GM19372 (cell line): Measurements from ENCODE around the gene VWF.
"Not testable (repeated sequence)": the region's sequence is repeated elsewhere in the genome, so short reads cannot be mapped to it uniquely, and the experiment has no call there.

Experiments
- ATAC-seq: cut with Tn5 transposase; IDR thresholded peaks from one replicate; pipeline ENCODE4 v1.9.1; 2021; ENCODE audit warnings: mild to moderate bottlenecking, low read depth, moderate library complexity; ENCODE audit not compliant: unreplicated experiment

VWF gene

DNA sequence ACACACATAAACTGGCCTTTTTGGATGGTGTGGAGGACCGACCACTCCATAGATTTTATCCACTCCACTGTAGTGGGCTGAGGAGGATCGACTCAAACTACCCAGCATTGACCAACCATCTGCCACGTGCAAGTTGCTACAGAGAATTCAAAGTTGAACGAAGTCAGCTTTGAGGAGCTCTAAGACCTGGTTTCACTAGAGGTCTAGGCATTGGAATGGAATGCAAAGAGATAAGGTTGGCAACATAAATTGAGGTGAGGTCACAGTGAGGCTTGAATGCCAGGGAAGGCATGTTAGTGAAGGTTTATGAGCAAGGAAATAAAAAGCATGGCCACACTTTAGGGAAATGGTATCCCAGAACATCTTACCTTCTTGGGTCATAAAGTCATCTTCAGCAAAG lies 14.5 kb downstream of the VWF start:
- ATAC-seq, result no peak

DNA sequence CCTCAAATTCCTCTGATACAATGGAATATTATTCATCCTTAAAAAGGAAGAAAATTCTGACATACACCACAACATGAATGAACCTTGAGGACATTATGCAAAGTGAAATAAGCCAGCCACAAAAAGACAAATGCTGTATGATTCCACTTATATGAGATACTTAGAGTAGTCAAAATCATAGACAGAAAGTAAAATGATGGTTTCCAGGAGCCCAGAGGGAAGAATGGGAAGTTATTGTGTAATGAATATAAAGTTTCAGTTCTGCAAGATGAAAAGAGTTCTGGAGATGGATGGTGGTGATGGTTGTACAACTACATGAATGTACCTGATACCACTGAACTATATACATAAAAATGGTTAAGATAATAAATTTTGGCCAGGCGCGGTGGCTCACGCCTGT lies 18.3 kb downstream of the VWF start:
- no peak for ATAC-seq

DNA sequence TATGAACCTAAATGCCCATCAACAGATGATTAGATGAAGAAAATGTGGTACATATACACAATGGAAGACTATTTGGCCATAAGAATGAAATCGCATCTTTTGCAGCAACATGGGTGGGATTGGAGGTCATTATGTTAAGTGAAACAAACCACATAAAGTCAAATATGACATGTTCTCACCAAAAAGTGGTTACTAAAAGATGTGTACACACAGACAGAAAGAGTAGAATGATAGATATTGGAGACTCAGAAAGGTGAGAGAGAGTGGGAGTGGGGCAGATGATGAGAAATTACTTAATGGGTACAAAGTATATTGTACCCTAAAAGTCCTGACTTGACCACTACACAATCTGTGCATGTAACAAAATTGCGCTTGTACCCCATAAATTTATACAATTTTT lies 19.6 kb downstream of the VWF start:
- ATAC-seq, result no peak

DNA sequence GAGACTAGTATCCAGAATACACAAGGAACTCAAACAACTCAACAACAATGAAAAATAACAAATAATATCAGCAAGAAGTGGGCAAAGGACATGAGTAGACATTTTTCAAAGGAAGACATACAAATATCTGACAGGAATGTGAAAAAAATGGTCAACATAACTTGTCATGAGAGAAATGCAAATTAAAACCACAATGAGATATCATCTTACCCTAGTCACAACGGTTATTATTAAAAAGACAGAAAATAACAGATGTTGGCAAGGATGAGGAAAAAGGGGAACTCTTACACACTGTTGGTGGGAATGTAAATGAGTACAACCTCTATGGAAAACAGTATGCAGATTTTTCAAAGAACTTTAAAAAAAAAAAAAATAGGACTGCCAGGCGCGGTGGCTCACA lies 20.4 kb downstream of the VWF start:
- ATAC-seq, result no peak

DNA sequence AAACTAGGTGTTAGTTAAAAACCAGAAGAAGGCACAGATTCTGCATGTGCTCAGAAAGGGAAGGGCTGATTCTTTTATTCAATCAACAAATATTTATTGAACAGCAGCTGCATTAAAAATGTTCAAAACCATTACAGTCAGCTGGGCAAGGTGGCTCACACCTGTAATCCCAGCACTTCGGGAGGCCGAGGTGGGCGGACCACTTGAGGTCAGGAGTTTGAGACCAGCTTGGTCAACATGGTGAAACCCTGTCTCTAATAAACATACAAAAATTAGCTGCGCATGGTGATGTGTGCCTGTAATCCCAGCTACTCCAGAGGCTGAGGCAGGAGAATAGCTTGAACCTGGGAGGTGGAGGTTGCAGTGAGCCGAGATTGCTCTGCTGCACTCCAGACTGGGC lies 22.4 kb downstream of the VWF start:
- not testable (repeated sequence) for ATAC-seq

DNA sequence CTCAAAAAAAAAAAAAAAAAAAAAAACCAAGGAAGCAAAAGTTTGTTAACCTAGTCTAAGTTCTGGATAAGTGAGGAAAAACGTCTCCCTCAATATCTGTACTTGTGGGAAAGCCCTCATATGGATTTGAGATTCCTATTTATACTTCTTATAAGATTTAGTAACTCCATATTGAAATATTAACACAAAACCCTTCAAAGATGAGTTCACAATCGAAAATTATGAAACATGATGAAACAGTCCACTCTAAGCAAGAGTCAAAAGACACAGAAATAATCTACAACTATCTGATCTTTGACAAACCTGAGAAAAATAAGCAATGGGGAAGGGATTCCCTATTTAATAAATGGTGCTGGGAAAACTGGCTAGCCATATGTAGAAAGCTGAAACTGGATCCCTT lies 25.2 kb downstream of the VWF start:
- ATAC-seq, result no peak

DNA sequence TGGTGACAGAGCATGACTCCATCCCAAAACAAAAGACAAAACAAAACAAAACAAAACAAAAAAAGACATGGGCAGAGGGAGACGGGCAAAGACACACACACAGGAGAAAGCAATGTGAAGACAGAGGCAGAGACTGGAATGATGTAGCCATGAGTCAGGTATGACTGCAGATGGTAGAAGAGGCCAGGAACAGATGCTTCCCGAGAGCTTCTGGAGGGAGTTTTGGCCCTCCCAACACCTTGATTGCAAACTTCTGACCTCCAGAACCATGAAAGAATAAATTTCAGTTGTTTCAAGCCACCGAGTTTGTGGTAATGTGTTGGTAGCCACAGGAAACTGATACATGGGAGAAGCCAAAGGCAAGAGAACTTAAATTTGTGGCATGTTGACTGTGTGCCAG lies 27.1 kb downstream of the VWF start:
- ATAC-seq, result no peak

DNA sequence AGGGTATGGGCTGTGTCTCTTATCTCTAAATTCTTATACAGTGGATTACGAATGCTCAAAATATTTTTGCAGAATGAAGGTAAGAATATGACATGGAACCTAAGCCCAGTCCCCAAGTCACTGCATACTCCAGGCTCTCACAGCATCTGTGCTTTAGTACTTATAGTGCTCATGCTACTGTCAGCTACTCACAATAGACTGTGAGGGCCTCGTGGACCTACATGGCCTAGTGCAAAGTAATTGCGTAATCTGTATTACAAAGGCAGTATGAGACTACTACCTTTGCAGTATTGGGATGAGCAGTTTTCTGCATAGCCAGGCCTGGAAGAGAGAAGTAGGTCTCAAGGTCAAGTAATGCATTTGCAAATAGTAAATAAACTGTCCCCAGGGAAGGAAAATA lies 27.9 kb downstream of the VWF start:
- no peak for ATAC-seq

DNA sequence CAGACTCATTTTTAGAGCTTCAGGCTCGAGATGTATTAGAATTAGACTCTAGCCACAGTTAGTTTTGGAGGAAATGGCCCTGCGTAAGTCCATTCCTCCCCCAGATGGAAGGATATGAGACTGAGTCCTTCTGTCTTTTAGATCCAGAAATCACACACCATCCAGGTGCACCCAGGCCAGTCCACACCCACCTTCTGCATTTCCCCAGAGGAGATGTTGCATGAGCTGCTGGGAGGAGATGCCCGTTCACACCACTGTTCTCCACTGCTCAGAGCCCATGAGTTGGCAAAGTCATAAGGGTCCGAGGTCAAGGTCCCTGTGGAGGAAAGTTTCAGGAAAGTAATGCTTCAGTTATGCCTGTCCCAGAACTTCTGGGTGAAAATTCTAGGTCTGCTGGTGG lies 29.2 kb downstream of the VWF start:
- no peak for ATAC-seq

DNA sequence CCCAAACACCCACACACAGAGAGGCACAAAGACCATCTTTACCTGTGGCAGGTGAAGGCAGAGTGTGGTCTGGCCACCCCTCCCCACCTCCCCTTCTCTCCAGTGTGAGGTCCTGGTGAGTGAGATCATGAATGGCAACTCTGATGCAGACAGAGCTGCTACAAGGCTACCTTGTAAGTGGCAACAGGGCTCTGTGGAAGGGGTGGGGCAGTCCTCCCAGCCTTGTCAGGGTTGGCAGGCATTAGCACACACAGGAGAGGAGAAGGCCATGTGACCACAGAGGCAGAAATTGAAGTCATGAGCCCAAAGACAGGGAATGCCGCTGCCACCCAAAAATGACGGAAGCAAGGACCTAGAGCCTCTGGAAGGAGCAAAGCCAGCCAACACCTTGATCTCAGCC lies 30.7 kb downstream of the VWF start:
- ATAC-seq, result no peak

DNA sequence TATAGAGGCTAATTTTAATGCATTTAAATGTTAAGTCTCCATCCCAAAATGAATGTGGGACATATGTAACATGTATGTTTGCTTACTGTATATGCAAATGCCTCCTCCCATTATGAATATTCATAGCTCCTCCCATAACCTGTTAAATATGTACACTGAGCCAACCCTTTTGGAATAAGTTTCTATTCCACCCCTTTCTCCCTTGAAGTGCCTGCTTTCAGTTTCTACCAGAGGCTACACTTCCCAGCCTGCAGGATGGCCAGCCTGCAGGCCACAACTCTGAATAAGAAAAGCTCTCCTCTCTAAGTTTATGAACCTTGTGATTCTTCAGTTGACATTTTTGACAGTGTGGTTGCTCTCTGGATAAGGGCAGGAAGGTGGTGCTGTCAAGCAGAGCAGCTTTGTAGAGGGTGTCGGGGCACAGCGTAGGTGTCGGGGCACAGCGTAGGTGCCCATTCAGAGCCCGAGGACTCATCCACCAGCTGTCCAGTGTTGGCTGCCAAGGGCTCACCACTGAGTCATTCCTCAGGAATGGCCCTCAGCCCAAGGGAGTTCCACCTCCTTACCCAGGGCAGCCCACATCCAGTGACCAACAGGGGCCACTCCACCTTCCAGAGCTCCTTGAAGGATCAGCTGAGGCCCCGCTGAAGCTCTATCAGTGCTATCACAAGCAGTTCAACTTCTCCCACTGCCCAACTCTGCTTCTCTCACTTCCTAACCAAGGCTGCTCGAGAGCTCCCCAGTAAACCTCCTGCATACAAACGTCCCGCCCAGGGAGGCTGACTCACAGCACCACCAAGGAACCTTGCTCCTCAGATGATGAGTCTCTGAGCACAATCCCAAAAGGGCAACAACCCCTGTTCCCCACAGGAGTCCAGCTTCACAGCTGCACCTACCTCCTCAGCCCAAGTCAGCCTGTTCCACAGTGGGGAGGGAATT lies 31.4 kb downstream of the VWF start:
- no peak for ATAC-seq

DNA sequence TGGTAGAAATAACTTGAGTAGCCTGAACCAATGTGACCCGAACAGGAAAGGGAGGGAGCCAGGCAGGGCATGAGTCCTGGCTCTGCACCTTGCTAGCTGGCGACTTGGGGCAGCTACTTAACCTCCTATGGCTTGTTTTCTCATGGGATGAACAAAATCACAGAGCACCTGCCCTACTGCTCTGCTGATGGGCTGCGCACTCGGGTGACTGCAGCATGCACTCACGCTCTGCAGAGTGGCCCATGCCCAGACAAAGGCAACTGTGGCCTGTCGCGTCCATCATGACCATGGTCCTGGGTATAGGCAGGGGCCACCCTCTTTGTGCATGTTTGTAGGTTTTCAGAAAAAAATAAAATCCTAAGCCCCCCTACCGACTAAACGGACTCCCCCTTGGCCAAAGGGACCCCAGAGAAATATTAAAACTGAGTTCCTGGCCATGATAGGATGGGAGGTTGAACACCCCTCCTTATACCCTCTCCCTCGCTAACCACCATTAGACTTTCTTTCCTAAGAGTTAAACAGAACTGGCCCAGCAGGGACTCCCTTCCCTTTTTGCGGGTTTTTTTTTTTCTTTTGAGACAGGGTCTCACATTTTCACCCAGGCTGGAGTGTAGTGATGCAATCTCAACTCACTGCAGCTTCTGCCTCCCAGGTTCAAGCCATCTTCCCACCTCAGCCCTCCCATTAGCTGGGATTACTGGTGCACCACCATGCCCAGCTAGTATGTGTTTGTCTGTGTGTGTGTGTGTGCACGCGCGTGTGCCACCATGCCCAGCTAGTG lies 32.5 kb downstream of the VWF start:
- ATAC-seq, result no peak

DNA sequence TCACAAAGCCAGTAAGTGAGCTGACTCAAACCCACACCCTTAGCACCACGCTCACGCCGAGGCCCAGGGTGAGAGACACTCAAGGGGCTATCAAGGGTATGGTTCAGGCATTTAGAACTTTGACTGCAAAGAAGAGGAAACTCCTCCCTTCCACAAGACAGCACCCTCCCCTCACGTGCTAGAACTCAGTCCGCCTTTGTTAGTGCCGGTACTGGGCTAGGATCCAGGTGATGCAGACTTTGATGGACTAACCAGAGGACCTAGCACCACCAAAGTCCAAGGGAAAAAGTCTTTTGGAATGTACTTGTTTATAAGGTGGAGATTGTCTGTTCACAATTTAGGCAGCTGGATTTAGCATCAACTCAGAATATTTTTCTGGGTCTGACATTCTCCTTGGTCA lies 33.7 kb downstream of the VWF start:
- no peak for ATAC-seq

DNA sequence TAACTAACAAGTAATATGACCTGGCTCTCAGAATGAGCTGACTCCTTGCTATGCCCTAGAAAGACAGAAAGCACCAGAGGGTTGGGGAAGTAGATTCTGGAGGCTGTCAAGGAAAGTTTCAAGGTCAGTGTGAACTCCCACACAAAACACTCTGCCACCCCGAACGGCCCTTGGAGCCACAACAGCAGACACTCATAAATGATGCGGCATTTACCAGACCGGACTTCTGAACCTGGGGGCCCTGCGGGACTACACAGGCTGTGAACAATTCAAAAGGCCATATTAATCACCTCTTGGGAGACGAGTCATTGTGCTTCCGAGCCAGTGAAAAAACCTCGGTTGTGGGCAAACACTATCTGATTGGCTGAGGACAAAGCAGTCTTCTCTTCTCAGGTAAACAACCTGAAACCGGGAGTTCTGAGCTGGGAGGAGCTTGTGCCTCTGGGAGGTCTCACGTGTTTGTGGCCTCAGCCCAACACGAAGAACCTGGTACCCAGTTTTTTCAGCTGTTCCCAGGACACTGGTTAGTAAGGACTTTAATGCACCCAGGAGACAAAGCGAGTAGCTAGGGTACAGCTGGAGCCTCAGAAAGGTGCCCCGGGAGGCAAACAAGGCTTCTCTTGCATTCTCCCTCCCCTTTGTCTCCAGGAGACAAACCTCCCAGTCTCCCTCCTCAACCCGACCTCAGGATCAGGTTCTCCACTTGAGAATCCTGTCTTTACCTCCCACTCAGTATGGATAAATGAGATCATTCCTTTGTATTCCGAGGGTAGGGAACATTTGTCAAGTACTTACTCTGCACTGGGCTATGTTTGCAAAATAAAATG lies 35.3 kb downstream of the VWF start:
- no peak for ATAC-seq

DNA sequence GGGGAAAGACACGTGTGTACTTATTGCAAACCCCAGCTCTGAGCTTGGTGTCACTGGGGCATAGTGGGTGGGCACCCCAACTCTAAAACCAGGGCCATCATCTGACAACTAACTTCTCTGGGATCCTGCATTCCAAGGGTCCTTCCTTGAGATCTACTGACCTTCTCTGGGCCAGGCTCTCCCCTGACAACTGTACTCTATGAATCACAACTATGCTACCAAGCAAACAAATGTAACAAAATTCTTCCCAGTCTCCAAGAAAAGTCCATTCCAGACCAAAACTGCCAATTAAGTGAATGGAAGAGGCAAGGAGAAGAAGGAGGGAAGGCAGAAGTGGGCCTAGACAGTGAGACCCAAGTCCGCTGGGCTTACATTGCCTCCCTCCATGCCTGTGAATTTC lies 38.2 kb downstream of the VWF start:
- no peak for ATAC-seq

DNA sequence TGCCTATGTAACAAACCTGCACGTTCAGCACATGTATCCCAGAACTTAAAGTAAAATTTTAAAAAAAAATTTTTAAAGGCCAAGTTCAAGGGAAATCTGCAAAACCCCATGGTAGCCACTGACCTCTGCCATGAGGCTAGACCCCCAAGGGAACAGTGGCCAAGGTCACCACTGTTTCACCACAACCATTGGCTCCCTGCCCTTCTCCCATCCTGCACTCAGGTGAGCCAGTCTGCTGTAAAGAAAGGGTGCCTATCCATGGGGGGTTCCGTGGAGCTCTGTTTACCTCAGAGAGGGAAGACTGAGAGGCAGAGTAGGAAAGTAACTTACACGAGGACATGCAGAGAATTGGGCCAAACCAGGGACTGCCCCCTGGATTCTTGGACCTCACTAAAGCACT lies 38.6 kb downstream of the VWF start:
- no peak for ATAC-seq

DNA sequence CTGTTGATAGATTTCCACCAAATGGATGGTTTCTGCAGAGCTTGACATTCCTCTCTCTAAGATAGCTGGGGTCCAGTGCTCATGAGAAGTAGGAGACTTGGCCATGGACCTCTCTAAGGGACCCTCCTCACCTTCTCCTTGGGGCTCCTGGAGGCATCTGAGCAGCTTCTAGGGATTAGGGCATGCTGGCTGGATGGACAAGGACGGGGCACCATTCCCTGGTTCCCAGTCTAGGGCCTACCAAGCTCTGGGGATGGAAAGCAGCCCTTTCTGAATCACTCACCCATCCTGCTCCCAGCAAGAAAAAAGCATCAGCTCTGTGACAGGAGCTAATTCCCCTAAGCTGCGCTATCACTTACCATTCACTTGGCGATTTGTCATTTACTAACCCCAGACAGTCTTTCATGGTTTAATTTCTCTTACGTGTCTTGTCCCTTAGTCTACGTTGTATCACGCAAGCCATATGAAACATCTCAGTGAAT lies 39.5 kb downstream of the VWF start:
- ATAC-seq, result no peak

DNA sequence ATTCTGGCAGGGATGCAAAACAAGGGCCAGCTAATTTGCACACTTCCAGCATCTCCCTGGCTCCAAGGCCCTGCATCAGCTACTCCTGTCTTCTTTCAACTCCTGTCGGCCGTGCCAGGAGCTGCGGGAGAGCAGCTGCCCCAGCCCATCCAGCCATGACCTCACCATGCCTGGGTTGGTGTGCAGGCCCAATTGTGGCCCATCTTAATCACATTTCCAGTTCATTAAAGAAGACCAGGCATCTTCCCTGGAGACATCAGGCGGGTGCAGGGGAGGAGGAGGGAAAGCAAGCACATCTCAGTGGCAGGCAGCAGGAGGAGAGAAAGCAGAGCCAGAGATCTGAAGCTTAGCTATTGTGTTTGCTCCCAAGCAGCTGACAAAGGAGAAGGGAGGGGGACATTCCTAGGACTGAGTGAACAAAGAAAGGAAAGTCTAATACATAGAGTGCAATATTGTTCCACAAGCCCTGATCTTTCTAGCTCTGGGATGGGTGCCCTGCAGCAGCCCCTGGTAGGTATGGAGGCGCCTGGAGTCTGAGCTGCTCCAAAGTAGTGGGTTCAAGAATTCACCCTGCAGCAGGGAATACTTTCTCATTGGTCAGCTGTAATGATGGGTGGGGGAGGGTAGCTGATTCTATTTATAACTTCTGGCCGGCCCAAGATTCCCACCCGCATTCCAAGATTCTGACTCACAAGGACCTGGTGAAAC lies 40.1 kb downstream of the VWF start:
- ATAC-seq, result no peak

DNA sequence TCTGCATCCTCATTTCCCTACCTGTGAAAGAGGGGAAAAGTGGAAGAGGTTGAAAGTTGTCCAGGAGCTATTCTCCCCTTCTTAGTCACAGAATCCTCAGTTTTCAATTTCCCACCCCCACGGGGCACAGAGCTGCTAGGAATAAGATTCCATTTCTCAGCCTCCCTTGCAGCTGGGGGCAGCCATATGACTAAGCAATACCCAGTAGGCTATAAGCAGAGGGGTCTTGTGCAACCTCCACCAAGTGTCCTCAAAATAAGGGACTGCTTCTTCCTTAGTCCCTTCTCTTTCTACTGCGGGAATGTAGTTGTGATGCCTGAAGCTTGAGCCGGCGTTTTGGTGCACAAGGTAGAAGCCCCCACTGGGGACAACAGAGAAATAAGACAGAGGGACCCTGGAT lies 40.9 kb downstream of the VWF start:
- ATAC-seq, result no peak

DNA sequence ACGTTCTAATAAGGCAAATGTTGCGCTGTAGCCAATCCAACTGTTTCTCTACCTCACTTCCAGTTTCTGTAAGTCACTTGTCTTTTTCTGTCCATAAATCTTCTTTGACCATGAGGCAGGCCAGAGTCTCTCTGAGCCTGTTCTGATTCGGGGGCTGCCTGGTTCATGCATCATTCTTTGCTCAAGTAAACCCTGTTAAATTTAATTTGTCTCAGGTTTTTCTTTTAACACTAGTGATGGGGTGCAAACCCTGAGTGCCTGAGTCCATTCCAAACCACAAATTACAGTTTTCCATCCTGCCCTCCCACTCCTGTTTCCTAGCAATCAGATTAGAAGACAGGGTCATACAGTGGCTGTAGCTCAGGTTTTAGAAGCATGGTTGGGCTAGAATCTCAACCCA lies 41.9 kb downstream of the VWF start:
- no peak for ATAC-seq
